Naive thymus-derived CD4-positive, alpha-beta T cell (primary cell): ENCODE results near the gene EFHC2. TPM values are rescaled to one million over a fixed set of nuclear protein-coding genes. Genes with fewer than 3 reads are reported as not detected.

ENCODE experiments used
- ATAC-seq: fragments of 150-1000 bp; cut with Tn5 transposase; 2 replicates; pipeline ENCODE4 v1.10.0; 2021; ENCODE audit warnings: mild to moderate bottlenecking, moderate library complexity
- CTCF ChIA-PET: fragments of 350-600 bp; sonication (Branson Sonifier 250); formaldehyde crosslinking; loops from one replicate; lab custom pipeline; 2021; ENCODE audit warnings: antibody characterized with exemption; lab: Charles Lee
- POLR2A ChIA-PET: fragments of 350-600 bp; sonication (Branson Sonifier 250); formaldehyde crosslinking; loops from one replicate; lab custom pipeline; 2021; ENCODE audit warnings: antibody characterized with exemption, inconsistent platforms; lab: Charles Lee
- DNase-seq, 9 donors: peaks; one replicate each; pipeline versions ENCODE4 v3.0.0 to v3.0.0-alpha.2; 2020 to 2022; ENCODE audit warnings: mixed read lengths in 1 of 9
- H3K27ac ChIP-seq: one replicate; pipeline ENCODE4 v1.7.0; 2013; ENCODE audit warnings: mild to moderate bottlenecking, low read depth, low read length, moderate library complexity
- H3K27me3 ChIP-seq, 2 donors: one replicate each; pipeline ENCODE4 v1.7.0; 2013; ENCODE audit warnings: low read length in 2 of 2, mild to moderate bottlenecking in 2 of 2, moderate library complexity in 2 of 2; ENCODE audit not compliant: control insufficient read depth in 2 of 2, insufficient read depth in 2 of 2
- H3K36me3 ChIP-seq, 3 experiments: 1 replicate in 2 of 3; 2 replicates in 1 of 3; pipeline ENCODE4 v1.7.0; 2013; ENCODE audit warnings: low read length in 3 of 3, mild to moderate bottlenecking in 3 of 3, moderate library complexity in 1 of 3; ENCODE audit not compliant: insufficient read depth in 3 of 3, control insufficient read depth in 2 of 3
- H3K4me1 ChIP-seq, 2 donors: one replicate each; pipeline ENCODE4 v1.7.0; 2013; ENCODE audit warnings: low read length in 2 of 2, mild to moderate bottlenecking in 2 of 2, moderate library complexity in 1 of 2; ENCODE audit not compliant: control insufficient read depth in 2 of 2, insufficient read depth in 2 of 2
- H3K4me3 ChIP-seq: 2 replicates; pipeline ENCODE4 v1.7.0; 2013; ENCODE audit warnings: mild to moderate bottlenecking, low read length
- H3K9me3 ChIP-seq, 3 experiments: 1 replicate in 2 of 3; 2 replicates in 1 of 3; pipeline ENCODE4 v1.7.0; 2013; ENCODE audit warnings: low read length in 3 of 3; ENCODE audit not compliant: control insufficient read depth in 2 of 3
- H3K27ac Mint-ChIP-seq, 9 donors: one replicate each; pipeline ENCODE4 v1.8.0; 2020 to 2022; ENCODE audit warnings: mixed read lengths in 9 of 9, mild to moderate bottlenecking in 8 of 9, moderate library complexity in 5 of 9, inconsistent platforms in 2 of 9
- H3K27me3 Mint-ChIP-seq, 5 donors: one replicate each; pipeline ENCODE4 v1.8.0; 2021 to 2022; ENCODE audit warnings: mixed read lengths in 5 of 5, mild to moderate bottlenecking in 1 of 5
- H3K36me3 Mint-ChIP-seq, 5 donors: one replicate each; pipeline ENCODE4 v1.8.0; 2020 to 2022; ENCODE audit warnings: mixed read lengths in 5 of 5, mild to moderate bottlenecking in 3 of 5, inconsistent platforms in 1 of 5
- H3K4me1 Mint-ChIP-seq, 7 donors: one replicate each; pipeline ENCODE4 v1.8.0; 2020 to 2022; ENCODE audit warnings: mixed read lengths in 7 of 7, mild to moderate bottlenecking in 3 of 7, inconsistent platforms in 1 of 7
- H3K4me3 Mint-ChIP-seq, 10 donors: one replicate each; pipeline ENCODE4 v1.8.0; 2020 to 2022; ENCODE audit warnings: mild to moderate bottlenecking in 10 of 10, mixed read lengths in 10 of 10, moderate library complexity in 6 of 10, inconsistent platforms in 2 of 10
- H3K9me3 Mint-ChIP-seq, 11 donors: one replicate each; pipeline ENCODE4 v1.8.0; 2020 to 2022; ENCODE audit warnings: mixed read lengths in 11 of 11, mild to moderate bottlenecking in 4 of 11, inconsistent platforms in 1 of 11, moderate library complexity in 1 of 11
- intact Hi-C, 2 donors: fragments of 100-400 bp; cut with micrococcal nuclease; formaldehyde crosslinking; loops; one replicate each; pipeline ENCODE4 v1.15.1; 2023
- polyA plus RNA-seq, 2 donors: library from polyadenylated mRNA; unstranded; fragments of 300-500 nt; fragmentation: Illumina TruSeq; gene quantifications; one replicate each; pipeline ENCODE4 v1.2.3, GENCODE V29; 2021
- total RNA-seq, 6 experiments: library from RNA in 5 of 6; stranded (reverse) in 5 of 6; gene quantifications; 1 replicate in 5 of 6; 2 replicates in 1 of 6; pipeline ENCODE4 v1.2.3 and lab custom pipeline; 2021 to 2026

The EFHC2 gene
- total and polyA plus RNA-seq, 7 experiments from 2014 or later = 0.31 to 3.3 (median 2.1) TPM

DNA sequence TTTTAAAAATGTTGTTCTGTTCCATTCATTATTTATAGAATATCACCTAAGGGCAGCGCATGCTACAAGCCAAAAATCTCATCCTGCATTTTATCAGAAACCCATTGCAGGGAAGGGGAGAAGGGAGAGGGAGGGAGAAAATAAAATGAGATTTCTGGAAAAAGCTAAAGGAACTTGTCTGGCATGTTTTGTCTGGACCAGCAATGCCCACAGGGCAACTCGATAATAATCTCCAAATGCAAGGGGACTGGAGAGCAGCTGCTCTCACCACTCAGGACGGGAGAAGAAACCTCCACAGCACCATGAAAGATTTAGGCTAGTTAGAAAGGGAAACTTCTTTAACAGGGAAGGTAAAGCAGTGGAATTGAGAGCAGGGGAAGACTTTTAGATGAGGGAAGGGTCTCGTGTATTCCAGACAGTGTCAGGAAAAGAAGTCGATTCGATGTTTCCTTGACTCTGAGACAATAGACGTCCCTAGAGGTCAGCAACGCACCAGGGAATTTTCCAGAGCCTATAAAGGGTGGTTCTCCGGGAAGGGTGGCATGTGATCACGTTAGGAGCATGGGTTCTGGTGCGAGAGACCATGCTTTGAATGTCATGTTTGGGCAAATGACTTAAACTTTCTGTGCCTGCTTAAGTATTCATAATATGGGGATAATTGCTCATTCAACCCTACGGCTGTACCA lies 238.1 kb downstream of the EFHC2 start:
- POLR2A ChIA-PET = no interaction called here
- H3K27me3 ChIP-seq = no peaks in the 10 kb centered on the region
- intact Hi-C loops = no loop called here
- no peak for DNase-seq
- H3K9me3 ChIP-seq = no peaks in the 10 kb centered on the region
- H3K36me3 ChIP-seq = no peaks in the 10 kb centered on the region
- no peaks in the 10 kb centered on the region for H3K4me1 Mint-ChIP-seq
- H3K27me3 Mint-ChIP-seq = no peaks in the 10 kb centered on the region
- CTCF ChIA-PET = no interaction called here
- H3K9me3 Mint-ChIP-seq = peaks cover 0 to 20% (median 5%) of the 10 kb centered on the region in 11 donors
- H3K27ac Mint-ChIP-seq = no peak overlapping the region
- no peak overlapping the region for H3K4me3 ChIP-seq
- ATAC-seq = no peak
- peaks cover 0 to 9% (median 0%) of the 10 kb centered on the region in 5 donors for H3K36me3 Mint-ChIP-seq
- peak overlapping the region in 1 of 10 donors; percentile 35 for H3K4me3 Mint-ChIP-seq
- no peaks in the 10 kb centered on the region for H3K4me1 ChIP-seq
- H3K27ac ChIP-seq = no peak overlapping the region

DNA sequence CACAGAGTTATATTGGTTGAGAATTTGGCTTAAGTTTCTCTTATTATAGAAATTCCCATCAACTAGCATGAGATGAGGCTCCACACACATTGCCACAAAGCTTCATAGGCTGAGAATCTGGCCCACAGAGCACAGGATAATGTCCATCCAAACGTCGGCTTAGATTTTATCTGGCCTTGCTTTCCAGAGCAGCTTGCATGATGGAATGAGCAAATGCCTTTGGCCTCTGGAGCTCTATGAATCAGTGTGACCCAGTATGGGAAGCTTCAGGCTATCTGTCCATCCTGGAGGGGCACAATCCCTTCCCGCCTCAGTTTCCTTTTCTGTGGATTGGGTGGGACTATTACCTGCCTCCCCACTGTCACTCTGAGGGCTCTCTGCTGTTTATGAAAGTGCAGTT lies 238.8 kb downstream of the EFHC2 start:
- intact Hi-C loops = no loop called here
- DNase-seq = no peak
- H3K27me3 Mint-ChIP-seq = no peaks in the 10 kb centered on the region
- ChIA-PET POLR2A (no interaction called here), CTCF (no interaction called here)
- H3K27ac Mint-ChIP-seq = no peak overlapping the region
- no peak for ATAC-seq
- no peak overlapping the region for H3K27ac ChIP-seq
- H3K9me3 ChIP-seq = no peaks in the 10 kb centered on the region
- no peaks in the 10 kb centered on the region for H3K36me3 ChIP-seq
- peaks cover 0 to 20% (median 5%) of the 10 kb centered on the region in 11 donors for H3K9me3 Mint-ChIP-seq
- H3K36me3 Mint-ChIP-seq = peaks cover 0 to 9% (median 0%) of the 10 kb centered on the region in 5 donors
- no peaks in the 10 kb centered on the region for H3K4me1 ChIP-seq
- H3K4me3 Mint-ChIP-seq = no peak overlapping the region
- H3K4me1 Mint-ChIP-seq = no peaks in the 10 kb centered on the region
- no peaks in the 10 kb centered on the region for H3K27me3 ChIP-seq
- no peak overlapping the region for H3K4me3 ChIP-seq

DNA sequence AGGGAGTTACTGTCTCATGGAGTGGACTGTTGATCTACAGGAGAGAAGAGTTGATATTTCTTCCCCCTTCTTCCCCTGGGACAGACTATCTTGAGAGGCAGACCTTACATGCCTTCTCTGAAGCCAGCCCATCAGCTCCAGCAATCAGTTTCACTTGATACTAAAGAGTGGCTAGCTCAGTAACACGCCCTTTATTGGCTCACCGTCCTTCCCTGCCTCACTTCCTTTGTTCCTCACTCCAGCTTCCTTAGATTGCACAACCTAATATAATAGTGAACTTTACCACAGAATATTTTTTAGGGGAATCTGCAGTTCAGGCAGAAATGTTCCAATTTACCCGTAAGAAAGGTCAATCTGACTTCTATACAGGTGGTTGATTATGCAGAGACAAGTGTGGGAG lies 242.2 kb downstream of the EFHC2 start:
- H3K4me1 ChIP-seq = no peaks in the 10 kb centered on the region
- Mint-ChIP-seq H3K9me3 (peaks cover 0 to 11% (median under 1%) of the 10 kb centered on the region in 11 donors), H3K27ac (no peak overlapping the region), H3K36me3 (peaks cover 0 to under 1% (median 0%) of the 10 kb centered on the region in 5 donors), H3K4me3 (no peak overlapping the region), H3K4me1 (no peaks in the 10 kb centered on the region), H3K27me3 (no peaks in the 10 kb centered on the region)
- no peak overlapping the region for H3K27ac ChIP-seq
- ChIA-PET POLR2A (no interaction called here), CTCF (no interaction called here)
- ATAC-seq (no peak), DNase-seq (no peak)
- no peak overlapping the region for H3K4me3 ChIP-seq
- H3K9me3 ChIP-seq = no peaks in the 10 kb centered on the region
- intact Hi-C loops = loop anchor here in 1 of 2 donors (2.0 kb wide), 1 partner anchor 24 kb away; no protein-coding TSS in a partner anchor
- no peaks in the 10 kb centered on the region for H3K27me3 ChIP-seq
- H3K36me3 ChIP-seq = no peaks in the 10 kb centered on the region

DNA sequence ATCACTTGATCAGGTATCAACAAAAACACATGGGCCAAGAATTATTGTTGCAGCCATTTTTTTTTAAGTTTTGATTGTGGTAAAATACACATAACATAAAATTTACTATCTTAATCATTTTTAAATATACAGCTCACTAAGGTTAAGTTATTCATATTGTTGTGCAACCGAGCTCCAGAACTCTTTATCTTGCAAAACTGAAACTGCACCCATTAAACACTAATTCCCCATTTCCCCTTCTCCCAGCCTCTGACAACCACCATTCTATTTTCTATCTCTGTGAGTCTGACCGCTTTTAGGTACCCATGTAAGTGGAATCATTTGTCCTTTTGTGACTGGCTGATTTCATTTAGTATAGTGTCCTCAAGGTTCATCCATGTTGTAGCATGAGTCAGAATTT lies 244.1 kb downstream of the EFHC2 start:
- CTCF ChIA-PET = no interaction called here
- POLR2A ChIA-PET = no interaction called here

More for the DNA sequence above, 244.1 kb downstream of the EFHC2 start:
- Mint-ChIP-seq H3K36me3 (no peaks in the 10 kb centered on the region), H3K27ac (no peak overlapping the region), H3K9me3 (no peaks in the 10 kb centered on the region), H3K4me3 (no peak overlapping the region), H3K27me3 (no peaks in the 10 kb centered on the region), H3K4me1 (no peaks in the 10 kb centered on the region)
- ATAC-seq = no peak
- no peak overlapping the region for H3K27ac ChIP-seq
- no peaks in the 10 kb centered on the region for H3K4me1 ChIP-seq
- no peaks in the 10 kb centered on the region for H3K9me3 ChIP-seq
- intact Hi-C loops = no loop called here
- no peaks in the 10 kb centered on the region for H3K27me3 ChIP-seq
- no peaks in the 10 kb centered on the region for H3K36me3 ChIP-seq
- H3K4me3 ChIP-seq = no peak overlapping the region
- DNase-seq = no peak

Other genes with a start within 250 kb of the EFHC2 start
- 10 to 100 TPM in 1 of 5 experiments, 1 to 10 TPM in 4; 5.2 to 10.1 (median 9.8) TPM for gene FUNDC1, start 199.2 kb upstream of the EFHC2 start, total RNA-seq
- 10 to 100 TPM; 25.8 to 28.1 TPM for gene FUNDC1, start 199.2 kb upstream of the EFHC2 start, polyA plus RNA-seq